Heart left ventricle (tissue), 16 donors: Measurements from ENCODE around the gene SH3D19. TPM values are rescaled to one million over a fixed set of nuclear protein-coding genes. Genes with fewer than 3 reads are reported as not detected.
A peak's percentile ranks its signal among the peaks of the same experiment; 100 is the strongest.

Source experiments
- ATAC-seq, 4 donors: fragments of 200-7000 bp; cut with Tn5 transposase; one replicate each; pipeline ENCODE4 v1.9.1; 2020 to 2022; ENCODE audit warnings: moderate library complexity in 4 of 4, mild to moderate bottlenecking in 3 of 4, moderate number of reproducible peaks in 1 of 4
- DNase-seq, 5 donors: peaks; one replicate each; pipeline ENCODE4 v3.0.0-alpha.2; 2020
- H3K27ac ChIP-seq, 12 donors: fragments of 200-600 bp; sonication (generic) in 4 of 12; one replicate each; pipeline versions ENCODE4 v1.5.0 to v1.8.0; 2016 to 2022; ENCODE audit warnings: mild to moderate bottlenecking in 2 of 12
- H3K27me3 ChIP-seq, 9 donors: fragments of 200-600 bp; sonication (generic) in 2 of 9; one replicate each; pipeline versions ENCODE4 v1.5.1 to v1.8.0; 2016 to 2022; ENCODE audit warnings: mild to moderate bottlenecking in 3 of 9
- H3K36me3 ChIP-seq, 9 donors: fragments of 200-600 bp; sonication (generic) in 2 of 9; one replicate each; pipeline versions ENCODE4 v1.5.0 to v1.8.0; 2018 to 2022; ENCODE audit warnings: mild to moderate bottlenecking in 2 of 9
- H3K4me1 ChIP-seq, 12 donors: fragments of 200-600 bp; sonication (generic) in 4 of 12; one replicate each; pipeline versions ENCODE4 v1.5.0 to v1.8.0; 2016 to 2022; ENCODE audit warnings: mild to moderate bottlenecking in 3 of 12
- H3K4me3 ChIP-seq, 12 donors: fragments of 200-600 bp; sonication (generic) in 4 of 12; one replicate each; pipeline versions ENCODE4 v1.5.0 to v1.8.0; 2017 to 2022; ENCODE audit warnings: mild to moderate bottlenecking in 9 of 12, moderate library complexity in 4 of 12
- H3K9me3 ChIP-seq, 12 donors: fragments of 200-600 bp; sonication (generic) in 4 of 12; one replicate each; pipeline versions ENCODE4 v1.5.0 to v1.8.0; 2016 to 2022; ENCODE audit warnings: mild to moderate bottlenecking in 1 of 12
- POLR2A ChIP-seq, 2 donors: fragments of 450-650 bp; IDR thresholded peaks; one replicate each; pipeline ENCODE4 v1.6.1; 2017; ENCODE audit warnings: antibody characterized with exemption in 2 of 2, mild to moderate bottlenecking in 2 of 2, moderate library complexity in 2 of 2
- WGBS, 4 donors: extraction: QIAGEN DNeasy Blood & Tissue Kit in 2 of 4; methylation state at CpG; one replicate each; pipeline versions ENCODE4 v1.1.5 to v1.1.7; 2013 to 2018; 5-methylcytosine and 5-hydroxymethylcytosine counted together
- intact Hi-C, 10 donors: fragments of 100-400 bp; cut with DNase I; formaldehyde crosslinking; loops; one replicate each; pipeline versions ENCODE4 v1.11.1 to v1.14.2; 2022
- polyA plus RNA-seq, 2 donors: library from polyadenylated mRNA; stranded (reverse); fragments of 200-250 nt; gene quantifications; one replicate each; pipeline ENCODE4 v1.2.3, GENCODE V29; 2013
- total RNA-seq, 9 donors: library from RNA; depleted of rRNA in 2 of 9; stranded (reverse); fragments of >200 nt in 2 of 9; fragmentation: NEBNext Ultra II Directional in 3 of 9; extraction: Animal tissue kit (Norgen Biotek cat#: 25700) in 3 of 9; gene quantifications; one replicate each; pipeline versions ENCODE4 v1.1.0 to v1.2.4, GENCODE V29; 2016 to 2023
- TF ChIP-seq, protein P1 (sequence below), 12 donors: fragments of 200-600 bp; sonication (generic) in 4 of 12; IDR thresholded peaks; one replicate each; pipeline versions ENCODE4 v1.5.0 to v1.8.0; 2018 to 2022; ENCODE audit warnings: antibody characterized with exemption in 12 of 12, mild to moderate bottlenecking in 5 of 12
- donor health status: ischemic (EF 13 %, LVEDD 7.1; RV severe dilation, severe dysfunction).
- donor health status: healthy with polysubstance abuse.
- donor health status: DM: no; HTN: yes; CAD: no.
- donor health status: DM: no; HTN: no; CAD: no.
- donor health status: ischemic (EF 25% LVEDD 6.9; RV normal size, moderate dysfunction).
- donor health status: ischemic (EF 25% LVEDD 5.7; RV mildly dilated, moderate dysfunction).
- donor health status: healthy.
- donor health status: DM: yes; HTN: yes; CAD: no.
- donor health status: ischemic (EF 35%, LVEDD 5.7; RV mildly dilated, moderate dysfunction).
- donor health status: nonischemic (EF 11% LVEDD 7.7; RV severe dilation, severe dysfunction).
- donor health status: DM: yes; HTN: yes; CAD: no.
- donor health status: PGD.
- donor health status: ischemic (EF 29% LVEDD 5.4; RV normal size, mild dysfunction).
- donor health status: nonischemic (EF 23%, LVEDD 6.1; RV moderate dilation, normal function).

The SH3D19 gene
- total and polyA plus RNA-seq, 11 donors = 60.4 to 173 (median 126) TPM

DNA sequence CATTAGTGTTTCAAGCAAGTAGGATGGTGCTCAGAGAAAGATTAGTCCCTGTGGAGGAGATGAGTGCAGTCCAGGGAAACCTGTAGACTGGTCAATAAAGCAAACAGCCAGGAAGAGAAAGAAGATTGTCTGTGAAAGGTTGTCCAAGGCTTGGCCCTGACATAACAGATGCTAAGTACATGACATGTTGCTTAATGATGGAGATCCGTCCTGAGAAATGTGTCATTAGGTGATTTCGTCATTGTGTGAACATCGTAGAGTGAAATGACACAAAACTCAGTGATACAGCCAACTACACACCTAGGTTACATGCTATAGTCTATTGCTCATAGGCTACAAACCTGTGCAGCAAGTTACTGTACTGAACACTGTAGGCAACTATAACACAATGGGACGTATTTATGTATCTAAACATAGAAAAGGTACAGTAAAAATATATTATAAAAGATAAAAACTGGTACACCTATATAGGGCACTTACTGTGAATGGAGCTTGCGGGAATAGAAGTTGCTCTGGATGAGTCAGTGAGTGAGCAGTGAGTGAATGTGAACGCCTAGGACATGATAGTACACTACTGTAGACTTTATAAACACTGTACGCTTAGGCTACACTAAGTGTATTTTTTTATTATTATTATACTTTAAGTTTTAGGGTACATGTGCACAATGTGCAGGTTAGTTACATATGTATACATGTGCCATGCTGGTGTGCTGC, 57.4 kb downstream of the SH3D19 start:
- Histone ChIP-seq H3K27me3 (no peaks in the 10 kb centered on the region), H3K27ac (no peak overlapping the region), H3K4me1 (peaks cover 0 to 36% (median 3%) of the 10 kb centered on the region in 12 donors), H3K36me3 (no peaks in the 10 kb centered on the region), H3K9me3 (peaks cover 0 to 3% (median 0%) of the 10 kb centered on the region in 12 donors), H3K4me3 (no peak overlapping the region)
- TF ChIP-seq, protein P1, sequence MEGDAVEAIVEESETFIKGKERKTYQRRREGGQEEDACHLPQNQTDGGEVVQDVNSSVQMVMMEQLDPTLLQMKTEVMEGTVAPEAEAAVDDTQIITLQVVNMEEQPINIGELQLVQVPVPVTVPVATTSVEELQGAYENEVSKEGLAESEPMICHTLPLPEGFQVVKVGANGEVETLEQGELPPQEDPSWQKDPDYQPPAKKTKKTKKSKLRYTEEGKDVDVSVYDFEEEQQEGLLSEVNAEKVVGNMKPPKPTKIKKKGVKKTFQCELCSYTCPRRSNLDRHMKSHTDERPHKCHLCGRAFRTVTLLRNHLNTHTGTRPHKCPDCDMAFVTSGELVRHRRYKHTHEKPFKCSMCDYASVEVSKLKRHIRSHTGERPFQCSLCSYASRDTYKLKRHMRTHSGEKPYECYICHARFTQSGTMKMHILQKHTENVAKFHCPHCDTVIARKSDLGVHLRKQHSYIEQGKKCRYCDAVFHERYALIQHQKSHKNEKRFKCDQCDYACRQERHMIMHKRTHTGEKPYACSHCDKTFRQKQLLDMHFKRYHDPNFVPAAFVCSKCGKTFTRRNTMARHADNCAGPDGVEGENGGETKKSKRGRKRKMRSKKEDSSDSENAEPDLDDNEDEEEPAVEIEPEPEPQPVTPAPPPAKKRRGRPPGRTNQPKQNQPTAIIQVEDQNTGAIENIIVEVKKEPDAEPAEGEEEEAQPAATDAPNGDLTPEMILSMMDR (IDR thresholded peaks at IDR 0.05) = no peak
- no peak for TF ChIP-seq POLR2A (IDR thresholded peaks at IDR 0.05)
- DNase-seq (no peak), ATAC-seq (no peak)
- whole genome bisulfite sequencing, 4 donors = 85 to 95% (median 88%) methylated on average over 7 of the region's 7 CpGs
- intact Hi-C loops = no loop called here

- H3K27ac ChIP-seq = no peak overlapping the region
- peaks cover 0 to 3% (median 0%) of the 10 kb centered on the region in 12 donors for H3K9me3 ChIP-seq
- TF ChIP-seq, protein P1 (IDR thresholded peaks at IDR 0.05) = no peak
- no peak for TF ChIP-seq POLR2A (IDR thresholded peaks at IDR 0.05)
- H3K4me1 ChIP-seq = peaks cover 0 to 37% (median 8%) of the 10 kb centered on the region in 12 donors
- no peak overlapping the region for H3K4me3 ChIP-seq
- 92 to 96% (median 92%) methylated on average over 4 of the region's 4 CpGs for WGBS, 4 donors
- H3K27me3 ChIP-seq = no peaks in the 10 kb centered on the region
- no peaks in the 10 kb centered on the region for H3K36me3 ChIP-seq
- ATAC-seq = no peak
- no peak for DNase-seq
- intact Hi-C loops = no loop called here
These were observed 58.3 kb downstream of the SH3D19 start for GRCh38 chr4:151267104-151267503.

DNA sequence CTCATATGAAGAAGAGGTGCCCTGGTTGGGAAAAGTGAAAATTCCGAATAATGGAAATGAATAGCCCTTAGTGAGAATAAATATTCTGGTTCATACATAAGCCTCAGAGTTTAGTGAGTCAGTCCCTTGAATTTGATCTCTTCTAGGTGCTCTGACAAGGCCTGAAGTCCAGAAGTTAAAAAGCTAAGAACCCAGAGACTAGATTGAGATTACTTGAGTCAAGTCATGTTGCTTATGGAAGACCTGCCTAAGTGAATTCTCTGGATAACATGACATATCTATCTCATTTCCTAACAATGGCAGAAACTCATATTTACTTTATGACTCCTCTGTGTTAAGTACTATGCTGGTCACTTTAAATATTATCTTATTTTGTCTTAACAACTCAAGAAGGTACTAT, 58.9 kb downstream of the SH3D19 start:
- no peaks in the 10 kb centered on the region for H3K36me3 ChIP-seq
- TF ChIP-seq, protein P1 (IDR thresholded peaks at IDR 0.05) = no peak
- no peak for TF ChIP-seq POLR2A (IDR thresholded peaks at IDR 0.05)
- no peak for DNase-seq
- H3K27ac ChIP-seq = no peak overlapping the region
- peaks cover 0 to 37% (median 9%) of the 10 kb centered on the region in 12 donors for H3K4me1 ChIP-seq
- WGBS, 4 donors = 83 to 99% (median 97%) methylated on average over 1 of the region's 1 CpG
- no peak for ATAC-seq
- intact Hi-C loops = no loop called here
- H3K4me3 ChIP-seq = no peak overlapping the region
- peaks cover 0 to 3% (median 0%) of the 10 kb centered on the region in 12 donors for H3K9me3 ChIP-seq
- no peaks in the 10 kb centered on the region for H3K27me3 ChIP-seq

DNA sequence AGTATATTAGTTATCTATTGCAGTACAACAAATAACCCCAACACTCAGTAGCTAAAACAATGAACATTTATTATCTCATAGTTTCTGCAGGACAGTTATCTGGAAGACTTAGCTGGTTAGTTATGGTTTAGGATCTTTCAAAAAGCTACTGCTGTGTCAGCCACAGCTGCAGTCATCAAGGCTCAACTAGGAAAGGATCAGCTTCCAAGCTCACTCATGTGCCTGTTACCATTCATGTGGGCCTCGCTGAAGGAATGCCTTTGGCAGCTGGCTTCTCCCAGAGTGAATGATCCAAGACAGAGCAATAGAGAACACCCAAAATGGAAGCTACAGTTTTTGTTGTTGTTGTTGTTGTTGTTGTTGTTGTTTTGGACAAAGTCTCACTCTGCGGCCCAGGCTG, 62.0 kb downstream of the SH3D19 start:
- Histone ChIP-seq H3K27me3 (no peaks in the 10 kb centered on the region), H3K9me3 (peaks cover 0 to 3% (median 0%) of the 10 kb centered on the region in 12 donors), H3K36me3 (no peaks in the 10 kb centered on the region), H3K4me3 (no peak overlapping the region), H3K4me1 (peaks cover 0 to 41% (median 9%) of the 10 kb centered on the region in 12 donors), H3K27ac (peak overlapping the region in 2 of 12 donors; percentile 7 to 53)
- 59 to 74% (median 71%) methylated on average over 2 of the region's 2 CpGs for WGBS, 4 donors
- TF ChIP-seq, protein P1 (IDR thresholded peaks at IDR 0.05) = no peak
- TF ChIP-seq POLR2A (IDR thresholded peaks at IDR 0.05) = no peak
- DNase-seq = no peak
- peak in 3 of 4 donors; percentile 38 to 59 (median 59) for ATAC-seq
- intact Hi-C loops = no loop called here
